GM21825 (cell line): Measurements from ENCODE around the gene HOXC12.

Experiments used
- ATAC-seq: cut with Tn5 transposase; IDR thresholded peaks from one replicate; pipeline ENCODE4 v1.9.1; 2021; ENCODE audit warnings: mild to moderate bottlenecking, moderate library complexity; ENCODE audit not compliant: unreplicated experiment

HOXC12 gene

DNA sequence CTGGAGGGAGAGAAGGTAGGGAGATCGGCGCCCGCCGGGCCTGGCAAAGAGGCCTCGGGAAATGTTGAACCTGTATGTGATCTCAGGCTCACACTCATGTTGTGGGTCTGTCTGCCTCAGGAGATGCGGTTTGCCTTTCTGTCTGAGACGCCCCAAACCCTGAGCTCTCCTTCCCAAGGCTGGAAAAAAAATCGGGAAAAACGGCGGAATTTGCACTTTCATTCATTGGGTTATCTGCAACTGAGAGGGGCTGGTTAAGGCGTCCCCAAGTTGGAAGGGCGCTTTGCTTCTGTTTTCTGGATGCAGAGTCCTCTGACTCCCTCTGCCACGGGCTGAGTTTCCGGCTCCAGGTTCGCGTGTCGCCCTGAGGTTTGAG lies 40.3 kb downstream of the HOXC12 start:
- ATAC-seq: no peak

DNA sequence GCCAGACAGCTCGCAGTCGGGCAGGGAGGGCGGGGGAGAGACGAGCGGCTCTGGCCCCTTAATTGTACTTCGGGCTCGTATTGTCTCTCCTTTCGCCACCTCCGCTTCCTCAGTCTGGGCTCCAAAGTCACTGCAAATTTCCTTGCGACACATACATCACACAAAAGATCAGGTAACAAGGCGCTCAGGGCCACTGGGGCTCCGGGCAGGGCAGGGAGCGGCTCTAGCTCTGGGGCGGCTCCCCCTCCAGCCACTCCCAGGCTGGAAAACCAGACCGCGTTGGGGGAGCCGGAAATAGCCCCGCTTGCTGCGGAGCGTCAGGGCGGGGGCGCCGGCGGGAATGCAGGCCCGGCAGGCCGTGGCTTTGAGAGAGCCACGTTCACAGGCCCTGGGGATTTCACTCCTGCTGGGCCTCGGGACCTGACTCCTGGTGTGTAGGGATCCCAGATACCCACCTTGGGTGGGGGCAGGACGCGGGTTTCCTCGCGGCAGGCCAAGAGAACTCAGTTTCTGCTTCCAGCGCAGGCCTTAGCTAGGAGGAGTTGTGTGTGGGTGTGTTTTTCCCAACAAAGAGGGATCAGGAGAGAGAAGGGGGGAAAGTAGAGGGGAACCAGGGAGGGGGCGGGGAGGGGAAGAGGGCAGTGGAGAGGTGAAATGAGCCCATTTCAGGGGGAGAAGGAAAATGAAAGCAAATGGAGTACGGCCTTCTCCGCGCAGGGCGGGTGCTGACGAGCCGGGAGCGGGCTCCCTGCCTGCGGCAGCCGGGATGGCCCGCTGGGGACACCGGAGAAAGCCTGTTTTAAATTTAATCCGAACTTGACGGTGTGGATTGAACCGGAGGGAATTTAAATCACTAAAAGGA lies 40.9 kb downstream of the HOXC12 start:
- ATAC-seq: no peak

DNA sequence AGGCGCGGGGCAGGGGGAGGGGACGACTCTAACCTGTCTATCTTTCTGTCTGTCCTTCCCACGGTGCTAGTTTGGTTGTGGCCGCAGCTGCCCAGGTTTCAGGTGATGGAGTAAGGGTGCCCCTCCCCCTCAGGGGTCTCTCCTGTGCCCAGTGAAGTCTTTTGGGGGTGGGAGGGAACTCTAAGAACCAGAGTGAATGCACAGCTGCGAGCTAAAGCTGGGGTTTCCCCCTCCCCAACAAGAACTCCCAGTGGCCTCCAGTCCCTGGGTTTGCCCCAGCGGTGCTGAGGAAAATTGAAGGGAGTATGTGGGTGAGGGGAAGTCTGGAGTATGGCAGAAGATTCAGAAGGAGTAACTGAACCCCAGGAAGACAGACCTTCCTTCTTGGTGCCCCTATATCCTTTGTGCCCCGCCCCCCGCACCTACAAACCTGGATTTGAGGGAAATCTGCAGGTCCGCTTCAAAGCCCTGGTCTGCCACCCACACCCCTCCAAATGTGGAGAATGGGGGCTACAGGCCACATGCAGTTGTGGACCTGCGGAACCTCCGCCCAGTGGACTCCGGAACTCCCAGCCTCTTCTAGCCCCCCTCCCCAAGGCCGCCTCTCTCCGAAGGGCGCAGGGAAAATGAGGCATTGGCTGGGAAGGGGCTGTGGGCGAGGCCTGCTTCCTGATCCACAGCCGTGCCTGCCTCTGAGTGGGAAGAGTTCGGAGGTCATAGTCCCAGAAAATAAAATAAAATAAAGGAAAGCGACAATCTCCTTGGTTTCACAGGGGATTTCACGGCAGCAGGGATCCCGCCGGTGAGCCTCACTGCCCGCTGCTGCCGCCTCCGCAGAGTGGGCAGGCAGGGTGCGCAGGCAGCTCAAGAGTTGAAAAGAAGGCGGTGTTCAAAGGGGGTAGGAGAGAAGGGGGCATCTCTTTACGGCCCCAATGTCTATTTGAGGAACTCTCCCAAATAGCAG lies 41.8 kb downstream of the HOXC12 start:
- no peak for ATAC-seq

DNA sequence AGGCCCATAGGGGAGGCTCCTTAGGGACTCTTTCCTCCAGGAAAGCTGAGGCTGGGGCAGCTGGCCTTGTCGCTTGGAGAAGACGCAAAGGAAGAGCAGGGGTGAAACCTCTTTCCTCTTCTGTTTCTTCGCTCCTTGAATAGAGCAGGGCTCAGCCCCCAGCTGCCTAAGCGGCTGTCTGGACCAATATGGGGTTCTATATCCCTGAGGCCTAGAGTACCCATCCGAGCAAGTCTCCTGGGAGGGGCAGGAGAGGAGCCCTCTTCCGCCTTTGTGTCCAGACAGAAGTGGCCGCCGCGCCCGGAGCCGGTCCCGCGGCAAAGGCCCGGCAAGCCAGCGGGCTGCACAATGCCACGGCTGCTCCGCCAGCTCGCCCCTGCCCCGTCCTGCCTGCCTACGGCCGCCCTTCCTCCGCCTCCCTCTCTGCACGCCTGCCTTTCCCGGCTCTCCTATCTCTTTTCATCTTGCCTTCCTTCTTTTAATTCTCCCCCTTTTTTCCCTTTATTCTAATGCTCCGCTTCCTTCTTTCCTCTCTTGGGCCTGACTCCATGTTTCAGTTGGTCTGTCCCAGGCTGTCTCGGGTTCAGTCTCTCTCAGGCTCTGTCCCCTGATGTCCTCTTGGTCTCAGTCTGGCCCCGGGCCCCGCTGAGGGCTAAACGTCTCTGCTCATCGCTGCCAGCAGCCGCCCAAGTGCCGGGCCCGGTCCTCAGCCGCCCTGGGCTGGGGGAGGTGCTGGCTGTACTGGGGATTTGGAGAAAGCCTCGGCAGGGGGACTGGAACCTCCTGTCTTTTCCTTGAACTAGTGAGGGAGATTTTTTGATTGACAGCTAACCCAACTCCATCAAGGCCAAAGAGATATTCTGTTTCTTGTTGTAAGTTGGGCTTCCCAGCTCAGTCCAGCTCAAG lies 42.8 kb downstream of the HOXC12 start:
- no peak for ATAC-seq

DNA sequence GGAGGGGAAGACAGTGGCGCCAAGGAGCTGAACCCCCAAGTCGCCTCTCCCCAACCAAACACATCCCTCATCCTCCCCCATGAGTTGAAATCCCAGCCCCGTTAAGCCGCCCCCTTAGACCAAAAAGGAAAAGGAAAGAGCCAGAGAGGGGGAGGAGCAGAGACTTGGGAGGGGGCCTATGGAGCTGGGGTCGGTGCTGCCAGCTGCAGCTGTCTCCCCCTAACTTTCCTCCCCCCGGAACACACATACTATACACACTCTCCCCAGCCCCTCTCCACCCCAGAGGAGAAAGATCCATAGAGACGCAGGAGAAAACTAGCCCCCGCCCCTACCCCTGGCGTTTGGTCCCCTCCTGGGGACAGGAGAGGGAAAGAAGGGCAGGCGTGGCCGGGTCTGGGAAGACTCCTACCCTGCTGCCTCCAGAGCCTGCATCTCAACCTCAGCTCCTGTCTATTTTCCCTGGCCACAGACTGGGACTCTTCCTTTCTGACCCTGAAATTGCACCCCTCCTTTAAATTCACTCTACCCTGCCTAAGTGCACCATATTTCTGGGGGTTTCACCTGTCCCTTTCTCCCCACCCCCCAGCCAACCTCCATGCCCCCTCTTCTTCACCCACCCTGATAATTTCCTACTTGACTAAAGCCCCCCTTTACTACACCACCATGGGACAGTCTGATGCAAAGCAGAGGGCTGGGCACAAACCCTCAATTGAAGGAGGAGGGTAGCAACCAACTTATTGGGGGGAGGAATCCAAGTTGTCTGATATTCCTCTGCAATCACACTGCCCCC lies 43.6 kb downstream of the HOXC12 start:
- no peak for ATAC-seq

DNA sequence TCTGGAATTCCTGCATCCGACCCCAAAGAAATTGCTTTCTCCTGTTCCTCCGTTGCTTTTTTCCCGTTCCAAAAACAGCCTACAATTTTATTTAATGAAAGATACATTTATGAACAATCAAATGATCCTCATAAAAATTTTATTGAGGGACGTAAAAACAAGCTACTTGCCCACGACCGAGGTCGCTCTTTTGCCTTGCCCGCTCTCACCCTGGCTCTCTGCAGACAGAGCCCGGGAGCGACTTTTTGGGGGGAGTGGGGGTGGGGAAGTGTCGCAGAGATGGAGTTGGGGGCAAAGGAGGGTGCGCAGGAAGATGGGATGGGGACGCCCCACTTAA lies 44.2 kb downstream of the HOXC12 start:
- ATAC-seq: no peak

DNA sequence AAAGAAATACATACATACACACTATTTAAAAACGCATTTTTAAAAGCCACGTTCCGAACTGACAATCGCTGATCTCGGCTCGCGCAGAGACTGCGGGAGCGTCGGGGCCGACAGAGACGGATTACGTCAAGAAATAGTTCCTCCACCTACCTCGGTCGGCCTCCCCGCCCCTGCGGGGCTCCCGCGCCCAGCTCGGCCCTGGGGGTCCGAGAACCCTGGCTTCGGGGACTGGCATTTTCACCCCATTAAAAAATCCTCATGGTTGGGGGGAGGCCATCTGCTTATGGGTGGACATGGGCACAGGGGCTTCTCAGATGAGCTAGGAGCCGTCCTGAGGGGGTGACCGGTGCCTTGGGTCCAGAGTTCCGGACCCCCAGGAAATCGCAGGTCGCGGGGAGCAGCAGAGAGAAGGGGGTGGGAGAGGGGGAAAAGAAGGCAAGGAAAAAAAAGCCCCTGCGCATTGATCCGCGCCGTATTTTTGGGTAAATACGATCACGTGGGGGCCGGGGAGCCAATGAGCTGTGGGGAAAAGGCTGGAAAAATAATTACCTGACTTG lies 44.9 kb downstream of the HOXC12 start:
- ATAC-seq: no peak

DNA sequence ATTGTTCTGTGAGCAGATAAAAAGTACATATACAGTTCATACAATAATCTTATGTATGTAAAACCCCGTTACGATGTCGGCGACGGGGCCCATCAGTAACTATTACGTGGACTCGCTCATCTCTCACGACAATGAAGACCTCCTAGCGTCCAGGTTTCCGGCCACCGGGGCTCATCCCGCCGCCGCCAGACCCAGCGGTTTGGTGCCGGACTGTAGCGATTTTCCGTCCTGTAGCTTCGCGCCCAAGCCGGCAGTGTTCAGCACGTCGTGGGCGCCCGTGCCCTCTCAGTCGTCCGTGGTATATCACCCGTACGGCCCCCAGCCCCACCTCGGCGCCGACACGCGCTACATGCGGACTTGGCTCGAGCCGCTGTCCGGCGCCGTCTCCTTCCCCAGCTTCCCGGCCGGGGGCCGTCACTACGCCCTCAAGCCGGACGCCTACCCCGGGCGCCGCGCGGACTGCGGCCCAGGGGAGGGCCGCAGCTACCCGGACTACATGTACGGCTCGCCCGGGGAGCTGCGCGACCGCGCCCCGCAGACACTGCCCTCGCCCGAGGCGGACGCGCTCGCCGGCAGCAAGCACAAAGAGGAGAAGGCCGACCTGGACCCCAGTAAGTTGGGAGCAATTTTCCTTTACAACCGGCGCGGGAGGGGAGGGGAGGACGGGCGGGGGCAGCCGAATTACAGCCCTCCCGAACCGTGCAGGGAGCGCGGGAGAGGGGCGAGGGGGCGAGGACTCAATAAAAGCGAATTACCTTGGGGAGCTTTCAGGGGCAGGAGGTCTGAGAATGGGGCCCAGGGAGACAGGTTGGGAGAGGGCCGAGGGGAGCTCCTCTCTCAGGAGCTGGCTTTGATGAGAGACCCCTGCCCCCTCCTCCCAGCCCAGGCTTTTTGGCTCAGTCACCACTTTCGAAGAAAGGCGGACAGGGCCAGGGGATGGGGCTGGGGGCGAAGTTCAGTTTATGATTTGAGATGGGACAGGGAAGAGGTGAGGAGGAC lies 45.7 kb downstream of the HOXC12 start, which contains the start of gene HOXC9:
Gene HOXC9 (plus strand): TSS at position 46 of the 999 bp plus-strand sequence. CDS start 28 bp downstream, at position 74.
- ATAC-seq: no peak

DNA sequence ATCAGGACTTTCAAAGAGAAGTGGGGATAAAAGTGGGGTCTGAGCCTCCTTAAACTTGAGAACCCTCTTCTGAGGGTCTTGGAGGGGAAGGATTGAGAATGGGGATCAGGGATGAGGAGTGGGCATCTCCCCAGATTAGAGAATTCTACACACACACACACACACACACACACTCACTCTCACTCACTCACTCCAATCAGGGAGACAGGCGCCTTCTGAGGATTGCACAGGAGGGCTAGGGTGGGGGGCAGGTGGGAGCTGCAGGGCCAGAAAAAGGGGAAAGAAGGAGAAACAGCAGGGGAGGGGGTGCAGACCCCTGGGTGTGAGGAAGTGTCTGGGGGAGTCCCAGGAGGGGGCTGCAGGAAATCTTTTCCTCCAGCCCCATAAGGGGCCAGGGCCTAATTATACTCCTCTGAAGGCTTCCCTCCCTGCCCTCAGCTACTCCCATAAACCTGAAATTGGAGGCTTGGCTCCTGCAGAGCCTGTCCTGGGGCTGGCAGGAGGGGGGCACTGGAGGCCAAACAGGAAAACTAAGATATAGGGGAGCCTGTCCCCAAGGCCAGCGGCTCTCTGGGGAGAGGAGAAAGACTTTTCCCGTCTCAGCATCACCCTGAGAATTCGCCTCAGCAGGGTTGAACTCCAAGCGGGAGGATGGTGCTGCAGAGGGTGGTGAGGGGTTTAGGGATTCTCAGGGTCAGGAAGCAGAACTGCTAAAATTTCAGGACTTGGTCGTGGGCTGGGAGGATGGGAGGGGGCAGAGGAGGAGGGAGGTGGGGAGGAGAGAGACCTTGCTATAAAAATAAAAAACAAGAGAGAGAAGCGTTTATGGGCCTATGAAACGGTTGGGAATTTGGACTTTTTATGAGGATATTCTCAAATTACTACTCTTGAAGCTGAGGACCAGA lies 46.8 kb downstream of the HOXC12 start:
- ATAC-seq: no peak

DNA sequence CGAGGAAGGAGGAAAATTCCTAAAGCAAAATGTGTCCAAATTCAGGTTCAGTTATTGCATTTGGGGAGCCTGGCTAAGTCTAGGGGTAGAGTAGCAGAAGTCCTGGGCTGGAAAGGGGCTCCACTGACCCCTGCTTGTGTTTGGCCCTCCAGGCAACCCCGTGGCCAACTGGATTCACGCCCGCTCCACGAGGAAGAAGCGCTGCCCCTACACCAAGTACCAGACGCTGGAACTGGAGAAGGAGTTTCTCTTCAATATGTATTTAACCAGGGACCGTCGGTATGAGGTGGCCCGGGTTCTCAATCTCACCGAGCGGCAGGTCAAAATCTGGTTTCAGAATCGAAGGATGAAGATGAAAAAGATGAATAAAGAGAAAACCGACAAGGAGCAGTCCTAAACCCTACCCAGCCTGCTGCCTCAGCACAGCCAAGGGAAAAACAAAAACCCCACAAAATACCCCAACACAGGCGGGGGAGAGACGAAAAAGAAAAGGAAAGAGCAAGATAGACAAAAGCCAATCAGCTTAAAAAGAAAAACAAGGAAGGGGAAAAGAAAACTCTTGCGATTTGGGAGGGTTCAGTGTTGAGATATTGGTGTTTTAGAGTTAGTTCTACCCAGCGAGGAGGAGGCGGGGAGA lies 47.7 kb downstream of the HOXC12 start:
- ATAC-seq: no peak

DNA sequence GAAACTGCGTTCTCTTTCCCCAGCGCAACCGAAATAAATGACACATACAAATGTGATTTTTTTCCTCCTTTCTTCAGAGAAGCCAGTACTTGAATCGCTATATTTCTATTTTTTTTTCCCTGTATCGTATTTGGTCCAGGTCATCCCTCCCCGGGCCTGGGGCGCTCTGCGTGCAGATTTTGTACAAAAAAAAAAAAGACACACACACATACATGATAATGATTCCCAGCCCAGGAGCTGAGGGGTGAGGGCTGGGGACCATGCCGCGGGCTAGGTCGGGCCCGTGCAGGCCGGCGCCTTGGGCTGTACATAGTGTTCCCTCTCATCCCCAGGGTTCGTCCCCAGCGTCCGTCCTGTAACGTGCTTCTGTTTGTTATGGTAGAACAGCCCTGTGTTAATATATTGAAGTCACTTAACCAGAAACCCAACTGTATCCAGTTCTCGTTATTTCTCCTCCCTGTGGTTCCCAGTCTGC lies 48.2 kb downstream of the HOXC12 start:
- ATAC-seq: no peak

DNA sequence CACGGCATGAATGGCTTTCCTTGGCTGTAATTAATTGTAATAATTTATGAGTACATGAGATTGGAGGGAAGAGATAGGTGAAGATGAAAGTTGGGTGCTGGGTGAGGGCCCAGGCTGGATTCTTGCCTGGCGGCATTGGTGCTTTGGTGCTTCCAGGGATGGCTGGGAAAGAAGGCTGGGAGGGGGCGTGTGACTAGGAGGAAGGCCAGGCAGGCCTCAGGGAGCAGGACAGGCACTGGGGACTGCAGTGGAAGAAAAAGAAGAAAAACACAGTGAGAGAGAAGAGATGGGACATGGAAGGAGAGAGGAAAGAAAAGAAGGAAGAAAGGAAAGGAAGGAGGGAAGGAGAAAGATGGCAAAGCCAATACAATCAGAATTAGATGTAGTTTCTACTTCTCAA lies 48.9 kb downstream of the HOXC12 start:
- ATAC-seq: no peak

DNA sequence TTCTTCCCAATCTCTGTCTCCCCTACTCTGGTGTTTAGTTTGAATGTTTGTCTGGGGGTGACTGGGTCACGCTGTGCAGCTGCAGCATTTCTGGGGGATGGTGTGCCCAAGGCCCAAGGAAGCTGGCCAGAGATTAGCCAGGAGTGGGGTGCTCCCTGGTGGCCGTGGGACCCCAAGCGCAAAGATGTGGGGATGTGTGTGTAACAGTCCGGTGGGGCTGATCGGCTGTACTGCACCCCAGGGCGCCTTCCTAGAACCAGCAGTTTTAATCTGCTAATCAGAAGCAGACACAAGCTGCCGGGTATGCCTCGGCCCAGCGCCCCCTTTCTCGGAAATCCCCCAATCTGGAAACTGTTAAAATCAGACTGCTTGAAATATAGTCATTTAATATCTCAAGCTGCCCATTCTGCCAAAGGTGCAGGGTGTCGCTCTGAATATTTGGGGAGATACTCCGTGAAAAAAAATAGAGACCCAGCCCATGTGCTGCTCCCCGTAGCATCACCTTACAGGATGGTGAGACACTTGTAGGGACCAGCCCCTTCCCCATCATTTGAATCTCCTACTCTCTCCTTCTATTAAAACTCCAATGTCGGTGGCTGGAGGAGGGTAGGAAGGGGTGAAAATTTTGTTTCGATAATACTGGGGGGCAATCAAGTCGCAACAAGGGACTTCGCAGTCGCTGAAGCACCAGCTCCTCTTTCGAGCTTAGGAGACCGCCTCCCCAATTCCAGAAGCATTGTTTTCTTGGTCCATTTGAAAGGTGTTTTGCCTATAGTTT lies 49.5 kb downstream of the HOXC12 start:
- ATAC-seq: no peak

DNA sequence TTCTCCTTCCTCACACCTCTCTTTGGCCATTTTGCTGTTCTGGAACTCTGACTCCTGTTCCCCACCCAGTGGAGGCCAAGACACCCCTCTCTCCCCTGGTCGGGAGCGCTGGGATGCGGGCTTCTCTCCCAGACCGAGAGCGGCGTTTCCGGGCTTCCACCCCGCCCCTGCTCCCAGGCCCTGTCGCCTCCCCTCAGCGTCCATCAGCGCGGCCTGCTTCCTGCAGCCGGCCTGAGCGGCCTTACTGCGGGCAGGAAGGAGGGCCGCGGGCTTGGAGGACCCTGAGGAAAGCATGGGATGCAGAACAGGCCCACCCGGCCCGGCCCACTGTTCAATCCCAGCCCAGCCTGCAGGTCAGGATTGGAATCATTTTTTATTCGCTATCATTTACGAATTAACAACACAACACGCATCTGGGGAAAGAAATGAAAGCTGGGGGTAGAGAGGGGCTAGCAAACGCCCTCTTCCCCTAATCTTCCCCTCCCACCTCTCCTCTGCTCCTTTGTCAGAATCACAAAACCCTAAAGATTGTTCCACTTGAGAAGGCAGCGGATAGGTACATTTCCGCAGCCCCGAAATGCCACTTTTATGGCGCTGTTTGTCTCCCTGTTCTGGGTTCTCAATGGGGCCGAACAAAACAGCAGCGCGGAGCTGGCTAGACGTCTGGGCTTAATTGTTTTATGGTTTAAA lies 50.3 kb downstream of the HOXC12 start:
- ATAC-seq: no peak

DNA sequence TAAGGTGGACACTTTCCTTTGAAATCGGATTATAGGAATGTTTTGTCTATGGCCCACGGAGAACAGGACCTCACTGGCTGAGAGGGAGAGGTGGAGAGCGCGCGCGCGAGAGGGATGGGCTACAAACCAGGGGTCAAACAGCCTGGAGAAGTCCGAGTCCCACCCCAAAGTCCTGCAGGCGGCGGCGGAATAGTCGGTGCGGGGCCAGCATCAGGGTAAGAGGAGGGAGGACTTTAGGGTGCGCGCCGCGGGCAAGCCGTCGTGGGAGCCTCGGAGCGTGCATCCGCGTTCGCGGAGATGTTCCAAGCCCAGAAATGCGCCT lies 50.8 kb downstream of the HOXC12 start:
- no peak for ATAC-seq
